ENCODE data around the gene ACOX2. TPM values are rescaled to one million over a fixed set of nuclear protein-coding genes. Genes with fewer than 3 reads are reported as not detected.

ACOX2 gene
- total and polyA plus RNA-seq, 7 donors = 1.8 to 18.1 (median 4.4) TPM

- H3K36me3 ChIP-seq (ENCODE audit: insufficient read depth in 1 of 2, low read depth in 1 of 2) = peaks cover 0 to 40% of the 10 kb centered on the region in 2 donors
- no peaks in the 10 kb centered on the region for H3K9me3 ChIP-seq
- H3K4me1 ChIP-seq = no peaks in the 10 kb centered on the region
- ATAC-seq (no peak), DNase-seq (no peak)
- no peak overlapping the region for H3K27ac ChIP-seq
- TF ChIP-seq CTCF (IDR thresholded peaks at IDR 0.05) = no peak
- no peak overlapping the region for H3K4me3 ChIP-seq
- WGBS, 3 donors = 85 to 92% (median 90%) methylated on average over 3 of the region's 3 CpGs
- intact Hi-C loops (cut with DNase I) = no loop called here
- no peaks in the 10 kb centered on the region for H3K27me3 ChIP-seq (ENCODE audit: insufficient read depth in 3 of 3, low read length in 2 of 3)
These were observed 22.6 kb downstream of the ACOX2 start for GRCh38 chr3:58514405-58514804.

DNA sequence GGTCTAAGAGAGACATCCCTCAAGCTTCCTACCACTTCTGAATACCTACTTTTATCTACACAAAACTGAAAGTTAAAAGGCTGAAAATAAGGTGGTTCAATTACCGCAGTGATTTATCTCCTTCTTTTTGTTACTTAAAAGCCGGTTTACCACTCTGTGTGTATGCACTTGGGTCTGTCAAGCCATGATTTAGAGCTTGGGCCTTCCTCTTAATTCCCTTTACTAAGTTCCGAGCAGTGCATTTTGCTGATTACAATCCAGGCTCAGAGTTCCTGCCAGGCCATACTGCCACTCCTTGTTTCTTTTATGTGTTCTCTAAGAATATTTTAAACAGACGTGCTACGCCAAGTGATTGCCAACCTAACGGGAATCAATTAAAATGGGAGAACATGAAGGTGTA, 28.6 kb downstream of the ACOX2 start:
- intact Hi-C loops (cut with DNase I) = no loop called here
- peaks cover 0 to 56% of the 10 kb centered on the region in 2 donors for H3K36me3 ChIP-seq (ENCODE audit: insufficient read depth in 1 of 2, low read depth in 1 of 2)
- no peak for TF ChIP-seq CTCF (IDR thresholded peaks at IDR 0.05)

DNA sequence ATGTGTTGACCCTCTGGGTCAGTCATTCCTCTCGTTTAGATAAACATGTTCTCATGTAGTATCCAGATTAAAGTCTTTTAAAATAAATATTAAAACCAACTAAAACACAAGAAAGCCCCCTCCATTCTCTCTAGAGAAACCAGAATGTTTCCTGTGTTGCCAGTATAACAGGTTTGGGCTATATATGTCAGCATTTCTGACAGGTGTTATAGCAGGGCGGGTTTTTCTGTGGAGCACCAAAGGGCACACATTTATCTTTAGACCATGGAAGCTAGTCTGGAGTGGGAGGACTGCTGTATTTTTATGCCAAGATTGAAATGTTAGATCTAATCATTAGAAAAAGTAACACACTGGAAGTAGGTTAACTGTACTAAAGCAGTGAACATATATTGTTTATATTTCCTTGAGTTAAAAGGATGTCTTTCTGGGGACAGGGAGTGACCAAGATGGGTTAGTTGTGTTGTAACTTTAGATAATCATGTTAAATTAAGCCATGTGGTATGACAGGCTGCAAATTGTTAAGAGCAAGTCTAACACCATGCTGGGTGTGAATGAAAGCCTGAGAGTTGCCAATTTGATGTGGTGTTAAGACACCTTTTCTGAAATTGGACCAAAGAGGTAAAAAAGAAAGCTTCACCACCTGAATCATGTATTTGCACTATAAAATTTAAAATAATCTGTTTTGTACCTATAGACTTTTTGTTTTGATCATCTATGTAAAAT, 29.5 kb downstream of the ACOX2 start:
- Histone ChIP-seq H3K4me3 (no peak overlapping the region), H3K27ac (no peak overlapping the region), H3K4me1 (no peaks in the 10 kb centered on the region), H3K36me3 (ENCODE audit: insufficient read depth in 1 of 2, low read depth in 1 of 2) (peaks cover 0 to 62% of the 10 kb centered on the region in 2 donors), H3K9me3 (no peaks in the 10 kb centered on the region), H3K27me3 (ENCODE audit: insufficient read depth in 3 of 3, low read length in 2 of 3) (no peaks in the 10 kb centered on the region)
- no peak for ATAC-seq
- TF ChIP-seq CTCF (IDR thresholded peaks at IDR 0.05) = no peak
- intact Hi-C loops (cut with DNase I) = no loop called here
- WGBS, 3 donors = 49 to 62% (median 57%) methylated on average over 2 of the region's 2 CpGs
- no peak for DNase-seq

More for the DNA sequence above, 28.6 kb downstream of the ACOX2 start:
- ATAC-seq (no peak), DNase-seq (no peak)
- Histone ChIP-seq H3K27me3 (ENCODE audit: insufficient read depth in 3 of 3, low read length in 2 of 3) (no peaks in the 10 kb centered on the region), H3K4me1 (no peaks in the 10 kb centered on the region), H3K4me3 (no peak overlapping the region), H3K9me3 (no peaks in the 10 kb centered on the region), H3K27ac (no peak overlapping the region)
- 73 to 74% (median 73%) methylated on average over 6 of the region's 6 CpGs for WGBS, 3 donors

DNA sequence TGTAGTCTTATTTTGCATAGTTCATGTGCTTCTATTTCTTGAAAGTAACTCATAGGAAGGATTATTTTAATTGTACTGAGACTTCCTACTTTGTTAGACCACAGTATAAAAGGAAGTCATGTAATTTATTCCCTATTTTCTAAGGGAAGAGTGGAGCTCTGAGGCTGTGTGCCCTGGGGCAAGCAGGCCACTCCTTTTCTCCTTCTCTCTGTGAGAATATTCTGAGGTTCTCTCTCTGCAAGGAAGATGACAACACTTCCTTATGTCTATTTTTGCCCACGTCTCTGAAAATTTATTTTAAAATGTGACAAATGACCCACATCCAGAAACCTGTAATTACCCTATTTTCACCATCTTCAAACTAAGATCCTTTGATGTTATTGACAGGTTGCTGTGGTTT, 34.1 kb downstream of the ACOX2 start:
- Histone ChIP-seq H3K36me3 (ENCODE audit: insufficient read depth in 1 of 2, low read depth in 1 of 2) (peaks cover 7 to 76% of the 10 kb centered on the region in 2 donors), H3K27ac (no peak overlapping the region), H3K27me3 (ENCODE audit: insufficient read depth in 3 of 3, low read length in 2 of 3) (no peaks in the 10 kb centered on the region), H3K4me1 (peaks cover 4% of the 10 kb centered on the region), H3K9me3 (no peaks in the 10 kb centered on the region), H3K4me3 (no peak overlapping the region)
- intact Hi-C loops (cut with DNase I) = no loop called here
- ATAC-seq (no peak), DNase-seq (no peak)
- 45 to 55% (median 50%) methylated on average over 1 of the region's 1 CpG for WGBS, 3 donors
- TF ChIP-seq CTCF (IDR thresholded peaks at IDR 0.05) = no peak

- ATAC-seq (no peak), DNase-seq (no peak)
- no peak for TF ChIP-seq CTCF (IDR thresholded peaks at IDR 0.05)
- intact Hi-C loops (cut with DNase I) = loop anchor here (2.0 to 5.0 kb wide), 2 partner anchors 35 to 36 kb away; no protein-coding TSS in a partner anchor
- no peaks in the 10 kb centered on the region for H3K9me3 ChIP-seq
- H3K27me3 ChIP-seq (ENCODE audit: insufficient read depth in 3 of 3, low read length in 2 of 3) = no peaks in the 10 kb centered on the region
- peaks cover 7 to 31% of the 10 kb centered on the region in 2 donors for H3K36me3 ChIP-seq (ENCODE audit: insufficient read depth in 1 of 2, low read depth in 1 of 2)
- WGBS, 3 donors = 11 to 15% (median 14%) methylated on average over 1 of the region's 1 CpG
- H3K27ac ChIP-seq = no peak overlapping the region
- peaks cover 53% of the 10 kb centered on the region for H3K4me1 ChIP-seq
- no peak overlapping the region for H3K4me3 ChIP-seq
These were observed 39.9 kb downstream of the ACOX2 start for GRCh38 chr3:58497097-58497496.

Data from psoas muscle (tissue), 8 donors.